Esophagus squamous epithelium (tissue), 4 donors: Measurements from ENCODE around the gene CHMP1A.

Experiments used
- POLR2A ChIP-seq, 4 donors: fragments of 450-650 bp; IDR thresholded peaks; one replicate each; pipeline ENCODE4 v1.6.1; 2017; ENCODE audit warnings: antibody characterized with exemption in 4 of 4, mild to moderate bottlenecking in 4 of 4, moderate library complexity in 3 of 4
- TF ChIP-seq, protein P1 (sequence below), 6 experiments: fragments of 450-650 bp in 4 of 6; fragments of 200-600 bp in 2 of 6; sonication (generic) in 2 of 6; IDR thresholded peaks; one replicate each; pipeline ENCODE4 v1.5.1; 2016 to 2019; ENCODE audit warnings: antibody characterized with exemption in 6 of 6, mild to moderate bottlenecking in 4 of 6, moderate library complexity in 4 of 6

DNA sequence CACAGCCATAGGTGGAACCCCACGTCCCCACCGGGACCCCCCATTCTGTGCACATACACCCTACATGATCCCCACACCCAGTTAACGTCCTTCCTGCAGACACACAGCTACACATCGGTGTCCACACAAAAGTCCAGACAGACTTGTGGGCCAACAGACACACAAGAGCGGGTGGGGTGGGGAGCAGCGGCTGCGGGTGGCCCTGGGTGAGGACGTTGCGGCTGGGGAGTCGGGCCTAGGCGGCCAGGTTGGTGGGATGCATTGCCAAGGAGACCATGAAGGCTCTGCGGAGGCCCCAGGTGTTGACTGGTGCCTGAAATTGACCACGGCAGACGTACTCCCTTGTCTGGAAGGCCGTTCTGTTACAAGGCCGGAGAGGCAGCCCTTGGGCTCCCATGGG, 52.7 kb downstream of the CHMP1A start:
- TF ChIP-seq, protein P1, sequence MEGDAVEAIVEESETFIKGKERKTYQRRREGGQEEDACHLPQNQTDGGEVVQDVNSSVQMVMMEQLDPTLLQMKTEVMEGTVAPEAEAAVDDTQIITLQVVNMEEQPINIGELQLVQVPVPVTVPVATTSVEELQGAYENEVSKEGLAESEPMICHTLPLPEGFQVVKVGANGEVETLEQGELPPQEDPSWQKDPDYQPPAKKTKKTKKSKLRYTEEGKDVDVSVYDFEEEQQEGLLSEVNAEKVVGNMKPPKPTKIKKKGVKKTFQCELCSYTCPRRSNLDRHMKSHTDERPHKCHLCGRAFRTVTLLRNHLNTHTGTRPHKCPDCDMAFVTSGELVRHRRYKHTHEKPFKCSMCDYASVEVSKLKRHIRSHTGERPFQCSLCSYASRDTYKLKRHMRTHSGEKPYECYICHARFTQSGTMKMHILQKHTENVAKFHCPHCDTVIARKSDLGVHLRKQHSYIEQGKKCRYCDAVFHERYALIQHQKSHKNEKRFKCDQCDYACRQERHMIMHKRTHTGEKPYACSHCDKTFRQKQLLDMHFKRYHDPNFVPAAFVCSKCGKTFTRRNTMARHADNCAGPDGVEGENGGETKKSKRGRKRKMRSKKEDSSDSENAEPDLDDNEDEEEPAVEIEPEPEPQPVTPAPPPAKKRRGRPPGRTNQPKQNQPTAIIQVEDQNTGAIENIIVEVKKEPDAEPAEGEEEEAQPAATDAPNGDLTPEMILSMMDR (IDR thresholded peaks at IDR 0.05): no peak
- TF ChIP-seq POLR2A (IDR thresholded peaks at IDR 0.05): no peak
